Measurements from ENCODE around the gene FDPS.
"Not testable (repeated sequence)": the region's sequence is repeated elsewhere in the genome, so short reads cannot be mapped to it uniquely, and the experiment has no call there.

The FDPS gene

GRCh38 chr1:155286544-155286943 is 22.1 kb upstream of the FDPS start:
- no peak for FAIRE-seq

- FAIRE-seq: no peak
Observed at GRCh38 chr1:155287987-155288543, 20.6 kb upstream of the FDPS start.

- not testable (repeated sequence) for FAIRE-seq
Observed at GRCh38 chr1:155291006-155291405, 17.7 kb upstream of the FDPS start.

GRCh38 chr1:155293086-155293749 is 15.4 kb upstream of the FDPS start:
- no peak for FAIRE-seq

- no peak for FAIRE-seq
Observed at GRCh38 chr1:155294520-155295182, 14.0 kb upstream of the FDPS start.

- no peak for FAIRE-seq
Observed at GRCh38 chr1:155295183-155295941, 13.3 kb upstream of the FDPS start.

GRCh38 chr1:155295942-155296267 is 12.8 kb upstream of the FDPS start:
- no peak for FAIRE-seq

GRCh38 chr1:155296661-155297060 is 12.0 kb upstream of the FDPS start:
- no peak for FAIRE-seq

GRCh38 chr1:155297384-155297783 is 11.3 kb upstream of the FDPS start:
- FAIRE-seq: no peak

GRCh38 chr1:155300024-155300423 is 8.6 kb upstream of the FDPS start:
- FAIRE-seq: no peak

- FAIRE-seq: no peak
Observed at GRCh38 chr1:155300553-155301329, 7.9 kb upstream of the FDPS start.

- FAIRE-seq: no peak
Observed at GRCh38 chr1:155301342-155301841, 7.3 kb upstream of the FDPS start, which contains the start of gene PKLR. Gene PKLR, minus strand, starts transcription at chr1:155301438. Its CDS starts 43 bp downstream, at chr1:155301395.

GRCh38 chr1:155304558-155305063 is 4.1 kb upstream of the FDPS start:
- FAIRE-seq: no peak

GRCh38 chr1:155305881-155306391 is 2.7 kb upstream of the FDPS start:
- no peak for FAIRE-seq

GRCh38 chr1:155307247-155307740 is 1.4 kb upstream of the FDPS start:
- FAIRE-seq: no peak

GRCh38 chr1:155309423-155310021 is 856 bp downstream of the FDPS start:
- no peak for FAIRE-seq

GRCh38 chr1:155313261-155313660 is 4.6 kb downstream of the FDPS start:
- FAIRE-seq: no peak

- no peak for FAIRE-seq
Observed at GRCh38 chr1:155316922-155317321, 8.3 kb downstream of the FDPS start.

- no peak for FAIRE-seq
Observed at GRCh38 chr1:155318082-155318481, 9.4 kb downstream of the FDPS start.

GRCh38 chr1:155319536-155319935 is 10.9 kb downstream of the FDPS start:
- FAIRE-seq: no peak

GRCh38 chr1:155320252-155320651 is 11.6 kb downstream of the FDPS start:
- no peak for FAIRE-seq
